CD8-positive, alpha-beta memory T cell (primary cell): ENCODE measurements around the gene AFAP1L2. TPM values are rescaled to one million over a fixed set of nuclear protein-coding genes. Genes with fewer than 3 reads are reported as not detected.

ENCODE experiments used
- CTCF ChIA-PET: fragments of 350-600 bp; sonication (Branson Sonifier 250); formaldehyde crosslinking; loops from one replicate; lab custom pipeline; 2021; ENCODE audit warnings: antibody characterized with exemption; lab: Charles Lee
- POLR2A ChIA-PET: fragments of 350-600 bp; sonication (Branson Sonifier 250); formaldehyde crosslinking; loops from one replicate; lab custom pipeline; 2021; ENCODE audit warnings: antibody characterized with exemption; lab: Charles Lee
- DNase-seq, 5 donors: peaks; one replicate each; pipeline versions ENCODE4 v3.0.0 to v3.0.0-alpha.2; 2020 to 2022; ENCODE audit warnings: mixed read lengths in 1 of 5
- H3K27ac ChIP-seq: one replicate; pipeline ENCODE4 v1.7.0; 2013; ENCODE audit warnings: low read depth, mild to moderate bottlenecking, low read length, moderate library complexity
- H3K27me3 ChIP-seq: 2 replicates; pipeline ENCODE4 v1.7.0; 2013; ENCODE audit warnings: low read length, mild to moderate bottlenecking; ENCODE audit not compliant: insufficient read depth, poor library complexity, severe bottlenecking
- H3K36me3 ChIP-seq: 2 replicates; pipeline ENCODE4 v1.7.0; 2013; ENCODE audit warnings: mild to moderate bottlenecking, low read length, moderate library complexity; ENCODE audit not compliant: insufficient read depth
- H3K4me1 ChIP-seq: 2 replicates; pipeline ENCODE4 v1.7.0; 2013; ENCODE audit warnings: mild to moderate bottlenecking, low read length, moderate library complexity; ENCODE audit not compliant: insufficient read depth
- H3K4me3 ChIP-seq: 2 replicates; pipeline ENCODE4 v1.7.0; 2013; ENCODE audit warnings: mild to moderate bottlenecking, low read length
- H3K9me3 ChIP-seq: 2 replicates; pipeline ENCODE4 v1.7.0; 2013; ENCODE audit warnings: mild to moderate bottlenecking, low read length
- H3K27ac Mint-ChIP-seq, 8 donors: one replicate each; pipeline ENCODE4 v1.8.0; 2020 to 2021; ENCODE audit warnings: mixed read lengths in 8 of 8, mild to moderate bottlenecking in 6 of 8, inconsistent platforms in 3 of 8, moderate library complexity in 3 of 8
- H3K27me3 Mint-ChIP-seq, 2 donors: one replicate each; pipeline ENCODE4 v1.8.0; 2020 to 2021; ENCODE audit warnings: mixed read lengths in 2 of 2, mild to moderate bottlenecking in 1 of 2, moderate library complexity in 1 of 2
- H3K36me3 Mint-ChIP-seq, 3 donors: one replicate each; pipeline ENCODE4 v1.8.0; 2020 to 2021; ENCODE audit warnings: mixed read lengths in 3 of 3, inconsistent platforms in 1 of 3, mild to moderate bottlenecking in 1 of 3
- H3K4me1 Mint-ChIP-seq, 3 donors: one replicate each; pipeline ENCODE4 v1.8.0; 2020 to 2021; ENCODE audit warnings: mixed read lengths in 3 of 3, inconsistent platforms in 1 of 3, mild to moderate bottlenecking in 1 of 3
- H3K4me3 Mint-ChIP-seq, 7 donors: one replicate each; pipeline ENCODE4 v1.8.0; 2020 to 2021; ENCODE audit warnings: mixed read lengths in 7 of 7, mild to moderate bottlenecking in 6 of 7, moderate library complexity in 4 of 7, inconsistent platforms in 2 of 7
- H3K9me3 Mint-ChIP-seq, 5 donors: one replicate each; pipeline ENCODE4 v1.8.0; 2020 to 2022; ENCODE audit warnings: mixed read lengths in 5 of 5, mild to moderate bottlenecking in 3 of 5, moderate library complexity in 2 of 5, inconsistent platforms in 1 of 5
- polyA plus RNA-seq: library from polyadenylated mRNA; unstranded; fragments of 300-500 nt; fragmentation: Illumina TruSeq; gene quantifications from one replicate; pipeline ENCODE4 v1.2.3, GENCODE V29; 2021
- total RNA-seq, 2 experiments: library from RNA; stranded (reverse); gene quantifications; one replicate each; pipeline ENCODE4 v1.2.3, GENCODE V29; 2021

AFAP1L2 gene
- total and polyA plus RNA-seq, 3 experiments from 2014 or later = 1.6 to 2.9 (median 2.5) TPM

DNA sequence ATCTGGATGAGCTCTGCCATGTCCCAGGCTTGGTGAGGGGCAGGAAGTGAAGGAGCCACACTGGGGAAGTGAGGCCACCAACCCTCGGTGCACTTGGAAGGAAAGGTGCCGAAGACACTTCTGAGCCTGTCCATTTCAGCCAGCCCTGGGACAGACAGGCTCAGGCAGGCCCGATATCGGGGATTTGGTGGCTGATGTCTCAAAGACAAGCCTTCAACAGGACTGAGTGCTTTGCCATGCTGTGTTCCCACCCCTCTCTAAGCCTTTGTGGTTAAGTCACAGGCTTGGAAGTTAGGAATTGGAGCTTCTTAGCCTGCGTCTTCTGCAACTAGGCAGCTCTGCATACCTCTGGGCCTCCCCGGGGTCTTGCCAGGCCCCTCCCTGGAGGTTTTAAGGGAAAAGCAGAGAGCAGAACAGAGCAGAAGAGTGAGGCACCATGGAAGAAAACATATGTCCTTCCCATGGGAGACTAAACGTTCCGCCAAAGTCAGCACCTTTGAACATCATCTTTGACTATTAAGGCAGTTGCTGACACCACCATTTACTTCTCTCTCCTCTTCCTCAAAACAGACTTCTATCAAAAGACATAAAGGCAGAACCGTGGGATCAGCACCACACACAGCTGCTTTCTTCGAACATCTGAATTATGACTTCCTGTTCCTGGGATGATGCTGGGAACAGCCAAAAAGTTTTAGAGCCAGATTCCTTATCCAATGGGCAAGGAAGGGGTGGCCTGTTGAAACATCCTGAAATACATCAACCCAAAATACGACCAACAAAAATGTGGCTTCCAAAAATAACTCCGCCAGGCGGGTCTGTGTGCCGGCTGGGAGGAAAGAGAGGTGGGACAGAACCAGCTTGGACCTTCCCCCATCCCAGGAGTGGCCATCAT lies 71.8 kb downstream of the AFAP1L2 start:
- peaks cover 2 to 8% (median 5%) of the 10 kb centered on the region in 3 donors for H3K4me1 Mint-ChIP-seq
- Histone ChIP-seq H3K27ac (no peak overlapping the region), H3K4me1 (no peaks in the 10 kb centered on the region), H3K27me3 (no peaks in the 10 kb centered on the region), H3K4me3 (no peak overlapping the region), H3K9me3 (no peaks in the 10 kb centered on the region), H3K36me3 (no peaks in the 10 kb centered on the region)
- CTCF ChIA-PET = interaction anchor here (1.1 kb wide), 1 partner anchor 9 kb away, joined by 3 read pairs; no protein-coding TSS in a partner anchor
- H3K27me3 Mint-ChIP-seq = peaks cover 3 to 10% of the 10 kb centered on the region in 2 donors
- POLR2A ChIA-PET = no interaction called here
- H3K27ac Mint-ChIP-seq = no peak overlapping the region
- H3K36me3 Mint-ChIP-seq = no peaks in the 10 kb centered on the region
- H3K9me3 Mint-ChIP-seq = no peaks in the 10 kb centered on the region
- DNase-seq = no peak
- H3K4me3 Mint-ChIP-seq = no peak overlapping the region

DNA sequence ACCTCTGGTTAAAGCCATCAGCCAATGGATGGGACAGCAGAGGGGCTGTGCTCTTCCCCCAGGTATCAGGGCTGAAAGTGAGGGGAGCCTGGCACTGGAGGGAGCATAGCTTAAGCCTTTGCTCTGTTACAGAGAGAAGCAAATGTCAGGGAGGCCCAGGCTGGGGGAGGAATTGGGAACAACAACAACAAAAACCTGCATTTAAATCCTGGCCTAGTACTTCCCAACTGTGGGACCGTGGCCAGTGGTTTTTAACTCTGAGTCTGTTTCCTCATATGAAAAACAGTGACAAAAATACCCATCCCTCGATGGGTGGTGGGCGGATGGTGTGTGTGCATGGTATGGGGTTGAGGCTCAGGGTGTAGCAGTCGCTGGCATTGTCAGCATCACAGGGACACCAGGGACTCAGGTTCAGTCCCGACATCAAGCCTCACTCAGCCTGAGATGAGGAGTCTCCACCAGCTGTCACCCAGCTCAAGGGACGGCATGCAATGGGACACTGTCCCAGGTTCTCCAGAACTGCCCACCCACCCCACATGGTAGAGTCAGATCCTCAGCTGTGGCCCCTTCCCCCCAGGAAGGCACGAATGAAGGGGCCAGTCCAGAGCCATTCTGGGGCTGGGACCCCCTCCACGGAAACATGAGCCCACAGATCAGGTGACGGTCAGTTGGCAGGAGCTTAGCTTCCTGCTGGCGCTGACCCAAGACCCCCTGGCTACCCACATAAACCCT lies 74.5 kb downstream of the AFAP1L2 start:
- ChIA-PET CTCF (interaction anchor here (2.8 kb wide), 1 partner anchor 26 kb away, joined by 7 read pairs; no protein-coding TSS in a partner anchor), POLR2A (no interaction called here)
- Mint-ChIP-seq H3K27me3 (peaks cover 4 to 5% of the 10 kb centered on the region in 2 donors), H3K4me1 (no peaks in the 10 kb centered on the region), H3K4me3 (no peak overlapping the region), H3K9me3 (no peaks in the 10 kb centered on the region), H3K36me3 (no peaks in the 10 kb centered on the region), H3K27ac (no peak overlapping the region)
- Histone ChIP-seq H3K36me3 (no peaks in the 10 kb centered on the region), H3K4me3 (no peak overlapping the region), H3K27me3 (no peaks in the 10 kb centered on the region), H3K4me1 (no peaks in the 10 kb centered on the region), H3K27ac (no peak overlapping the region), H3K9me3 (no peaks in the 10 kb centered on the region)
- no peak for DNase-seq

DNA sequence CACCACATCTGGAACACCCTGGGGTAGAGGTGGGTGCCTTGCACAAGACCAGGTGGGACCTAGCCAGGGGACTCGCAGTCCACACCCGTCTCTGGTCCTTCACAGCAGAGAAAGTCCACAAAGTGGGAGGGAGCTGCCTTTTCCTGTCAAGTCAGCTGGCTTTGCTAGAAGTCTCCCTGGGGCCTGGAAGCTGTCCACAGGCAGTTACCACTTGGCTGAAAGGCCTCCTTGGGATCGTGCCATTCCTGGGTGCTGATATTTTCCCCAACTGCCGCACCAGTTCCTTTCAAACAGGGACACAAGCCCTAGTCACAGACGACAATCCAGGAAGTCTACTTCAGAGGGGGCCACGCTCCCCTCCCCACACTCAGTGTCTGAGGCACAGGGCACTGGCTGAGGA lies 75.4 kb downstream of the AFAP1L2 start:
- Histone ChIP-seq H3K27ac (no peak overlapping the region), H3K9me3 (no peaks in the 10 kb centered on the region), H3K4me3 (no peak overlapping the region), H3K4me1 (no peaks in the 10 kb centered on the region), H3K27me3 (no peaks in the 10 kb centered on the region), H3K36me3 (no peaks in the 10 kb centered on the region)
- H3K36me3 Mint-ChIP-seq = no peaks in the 10 kb centered on the region
- POLR2A ChIA-PET = no interaction called here
- CTCF ChIA-PET = interaction anchor here (2.8 kb wide), 1 partner anchor 25 kb away, joined by 7 read pairs; no protein-coding TSS in a partner anchor
- no peaks in the 10 kb centered on the region for H3K4me1 Mint-ChIP-seq
- H3K9me3 Mint-ChIP-seq = no peaks in the 10 kb centered on the region
- peaks cover 0 to 5% of the 10 kb centered on the region in 2 donors for H3K27me3 Mint-ChIP-seq
- H3K27ac Mint-ChIP-seq = no peak overlapping the region
- DNase-seq = no peak
- H3K4me3 Mint-ChIP-seq = no peak overlapping the region

DNA sequence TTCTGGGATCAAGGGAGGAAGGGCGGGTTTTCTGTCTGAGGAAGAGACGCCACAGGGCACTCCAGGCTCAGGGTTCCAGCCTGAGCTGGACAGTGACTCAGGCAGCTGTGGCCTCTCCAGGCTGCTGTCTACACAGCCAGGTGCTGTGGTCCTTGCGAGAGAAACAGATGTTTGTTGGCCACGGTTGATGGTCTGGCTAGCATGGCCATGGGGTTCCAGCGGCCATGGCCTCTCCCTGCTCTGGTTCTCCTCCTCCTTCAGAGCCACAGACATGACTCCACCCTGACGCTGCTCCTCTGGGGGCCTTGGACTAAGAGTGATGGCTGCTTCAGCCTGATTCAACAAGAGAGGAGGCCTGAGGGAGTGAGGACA lies 75.9 kb downstream of the AFAP1L2 start:
- Mint-ChIP-seq H3K4me3 (no peak overlapping the region), H3K36me3 (no peaks in the 10 kb centered on the region), H3K27ac (no peak overlapping the region), H3K27me3 (peaks cover 0 to 5% of the 10 kb centered on the region in 2 donors), H3K9me3 (no peaks in the 10 kb centered on the region), H3K4me1 (no peaks in the 10 kb centered on the region)
- CTCF ChIA-PET = interaction anchor here (2.8 kb wide), 1 partner anchor 24 kb away, joined by 7 read pairs; no protein-coding TSS in a partner anchor
- H3K9me3 ChIP-seq = no peaks in the 10 kb centered on the region
- DNase-seq = no peak
- no peaks in the 10 kb centered on the region for H3K36me3 ChIP-seq
- H3K27me3 ChIP-seq = no peaks in the 10 kb centered on the region
- H3K4me3 ChIP-seq = no peak overlapping the region
- H3K4me1 ChIP-seq = no peaks in the 10 kb centered on the region
- POLR2A ChIA-PET = no interaction called here
- no peak overlapping the region for H3K27ac ChIP-seq

DNA sequence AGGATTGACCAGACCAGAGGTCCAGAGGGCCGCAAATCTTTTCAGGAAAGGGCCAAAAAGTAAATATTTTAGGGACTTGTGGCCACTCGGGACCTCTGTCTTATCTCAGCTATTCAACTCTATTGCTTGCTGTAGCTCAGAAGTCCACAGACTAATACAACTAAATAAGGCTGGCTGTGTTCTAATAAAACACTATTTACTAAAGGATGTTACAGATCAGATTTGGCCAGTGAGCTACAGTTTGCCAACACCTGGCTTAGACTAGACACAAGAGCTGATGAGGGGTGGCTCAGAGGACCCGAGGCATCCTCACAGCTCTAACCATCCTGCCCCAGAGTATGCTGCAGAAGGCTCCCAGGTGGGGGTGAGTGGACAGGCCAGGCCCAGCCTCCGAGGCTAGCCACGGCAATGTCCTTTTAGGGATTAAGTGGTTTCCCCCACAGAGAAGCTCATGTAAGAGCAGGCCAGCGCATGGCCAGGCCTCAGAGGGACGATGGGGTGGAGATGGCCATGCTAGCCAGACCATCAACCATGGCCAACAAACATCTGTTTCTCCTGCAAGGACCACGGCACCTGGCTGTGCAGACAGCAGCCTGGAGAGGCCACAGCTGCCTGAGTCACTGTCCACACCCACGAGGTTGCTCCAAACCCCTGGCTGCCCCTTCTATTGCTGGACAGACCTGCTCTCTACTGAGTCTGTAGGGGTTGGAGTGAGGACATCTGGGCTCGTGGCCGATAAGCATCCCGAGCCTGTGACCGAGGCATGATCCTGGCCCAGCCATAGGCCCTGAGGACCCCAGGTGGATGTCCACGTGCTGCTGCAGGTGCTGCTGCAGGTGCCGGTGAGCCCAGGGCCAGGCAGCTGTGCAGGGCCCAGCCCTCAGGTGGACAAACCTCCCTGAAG lies 76.5 kb downstream of the AFAP1L2 start:
- ChIA-PET POLR2A (no interaction called here), CTCF (interaction anchor here (2.8 kb wide), 1 partner anchor 24 kb away, joined by 7 read pairs; no protein-coding TSS in a partner anchor)
- Histone ChIP-seq H3K4me1 (no peaks in the 10 kb centered on the region), H3K9me3 (no peaks in the 10 kb centered on the region), H3K4me3 (no peak overlapping the region), H3K27me3 (no peaks in the 10 kb centered on the region), H3K27ac (no peak overlapping the region), H3K36me3 (no peaks in the 10 kb centered on the region)
- H3K27me3 Mint-ChIP-seq = peaks cover 0 to 5% of the 10 kb centered on the region in 2 donors
- H3K4me3 Mint-ChIP-seq = no peak overlapping the region
- DNase-seq = no peak
- H3K36me3 Mint-ChIP-seq = no peaks in the 10 kb centered on the region
- no peak overlapping the region for H3K27ac Mint-ChIP-seq
- no peaks in the 10 kb centered on the region for H3K9me3 Mint-ChIP-seq
- H3K4me1 Mint-ChIP-seq = no peaks in the 10 kb centered on the region

DNA sequence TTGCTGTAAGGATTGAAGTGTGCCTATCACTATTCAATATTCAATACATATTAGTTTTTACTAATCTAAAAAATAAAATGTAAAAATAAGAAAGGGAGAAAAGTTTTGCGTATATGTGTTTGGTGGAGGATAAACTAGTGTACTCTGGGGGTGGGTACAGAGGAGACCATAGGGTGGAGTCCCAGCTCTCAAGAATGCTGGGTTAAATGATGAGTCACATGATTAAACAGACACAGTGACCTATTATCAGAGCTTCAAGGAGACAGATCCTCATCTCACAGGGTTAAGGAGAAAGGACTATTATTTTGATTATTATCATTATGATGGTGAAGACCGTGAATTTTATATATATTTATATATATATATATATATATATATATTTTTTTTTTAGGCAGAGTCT lies 77.5 kb downstream of the AFAP1L2 start:
- H3K4me1 ChIP-seq = no peaks in the 10 kb centered on the region
- H3K9me3 ChIP-seq = no peaks in the 10 kb centered on the region
- no peak for DNase-seq
- no peak overlapping the region for H3K4me3 ChIP-seq
- no peaks in the 10 kb centered on the region for H3K36me3 Mint-ChIP-seq
- no peaks in the 10 kb centered on the region for H3K4me1 Mint-ChIP-seq
- H3K27ac Mint-ChIP-seq = no peak overlapping the region
- H3K4me3 Mint-ChIP-seq = no peak overlapping the region
- CTCF ChIA-PET = no interaction called here
- no peaks in the 10 kb centered on the region for H3K36me3 ChIP-seq
- POLR2A ChIA-PET = no interaction called here
- H3K27me3 Mint-ChIP-seq = peaks cover 0 to 5% of the 10 kb centered on the region in 2 donors
- no peak overlapping the region for H3K27ac ChIP-seq
- no peaks in the 10 kb centered on the region for H3K9me3 Mint-ChIP-seq
- no peaks in the 10 kb centered on the region for H3K27me3 ChIP-seq

DNA sequence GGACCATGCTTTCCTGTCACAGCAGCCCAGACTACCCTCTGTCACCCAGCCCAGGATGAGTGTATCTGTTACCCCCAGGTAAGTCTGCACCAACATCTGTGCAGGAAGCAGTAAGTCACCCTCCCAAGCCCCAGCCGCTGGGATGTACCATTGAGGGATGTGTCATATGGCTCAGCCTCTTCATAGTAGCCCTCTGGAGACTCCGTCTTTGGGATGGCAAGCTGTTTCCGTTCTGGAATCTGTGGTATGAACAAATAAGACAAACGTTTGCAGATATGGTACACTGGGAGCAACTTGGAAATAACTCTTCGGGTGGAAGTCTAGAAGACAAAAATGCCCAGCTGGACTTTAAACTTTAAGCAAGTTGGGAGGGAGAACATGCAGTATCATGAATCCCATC lies 81.3 kb downstream of the AFAP1L2 start:
- H3K9me3 Mint-ChIP-seq = no peaks in the 10 kb centered on the region
- H3K4me3 Mint-ChIP-seq = no peak overlapping the region
- Histone ChIP-seq H3K27me3 (no peaks in the 10 kb centered on the region), H3K36me3 (no peaks in the 10 kb centered on the region), H3K27ac (no peak overlapping the region), H3K9me3 (no peaks in the 10 kb centered on the region), H3K4me1 (no peaks in the 10 kb centered on the region), H3K4me3 (no peak overlapping the region)
- ChIA-PET CTCF (interaction anchor here (1.3 kb wide), 1 partner anchor 19 kb away, joined by 4 read pairs; no protein-coding TSS in a partner anchor), POLR2A (no interaction called here)
- H3K27ac Mint-ChIP-seq = no peak overlapping the region
- no peaks in the 10 kb centered on the region for H3K4me1 Mint-ChIP-seq
- H3K36me3 Mint-ChIP-seq = no peaks in the 10 kb centered on the region
- H3K27me3 Mint-ChIP-seq = peaks cover 5 to 7% of the 10 kb centered on the region in 2 donors
- DNase-seq = no peak
